WTC11 (cell line): Measurements from ENCODE around the gene KRTAP20-3. TPM values are rescaled to one million over a fixed set of nuclear protein-coding genes. Genes with fewer than 3 reads are reported as not detected.

ENCODE experiments used
- ATAC-seq: fragments of 200-7000 bp; cut with Tn5 transposase; 2 replicates; pipeline ENCODE4 v1.10.0; 2021; ENCODE audit warnings: mild to moderate bottlenecking, moderate library complexity
- CTCF ChIA-PET: fragments of 300-600 bp; sonication (Branson Sonifier 250); formaldehyde crosslinking; loops from one replicate; lab custom pipeline; 2021; ENCODE audit warnings: antibody characterized with exemption; lab: Charles Lee
- POLR2A ChIA-PET: fragments of 350-600 bp; sonication (Branson Sonifier 250); formaldehyde crosslinking; loops from one replicate; lab custom pipeline; 2021; ENCODE audit warnings: antibody characterized with exemption; lab: Charles Lee
- DNase-seq: peaks from one replicate; pipeline ENCODE4 v3.0.0; 2021; ENCODE audit warnings: low spot score
- H3K27ac Mint-ChIP-seq: 2 replicates; pipeline ENCODE4 v1.8.0; 2021; ENCODE audit warnings: mixed read lengths
- H3K27me3 Mint-ChIP-seq: 2 replicates; pipeline ENCODE4 v1.8.0; 2021; ENCODE audit warnings: low read depth, mild to moderate bottlenecking, moderate library complexity, mixed read lengths
- H3K36me3 Mint-ChIP-seq: 2 replicates; pipeline ENCODE4 v1.8.0; 2021; ENCODE audit warnings: mixed read lengths
- H3K4me1 Mint-ChIP-seq: 2 replicates; pipeline ENCODE4 v1.8.0; 2022; ENCODE audit warnings: mixed read lengths
- H3K4me3 Mint-ChIP-seq: 2 replicates; pipeline ENCODE4 v1.8.0; 2021; ENCODE audit warnings: mild to moderate bottlenecking, moderate library complexity, mixed read lengths
- H3K9me3 Mint-ChIP-seq: 2 replicates; pipeline ENCODE4 v1.8.0; 2021; ENCODE audit warnings: mixed read lengths
- ATF1 ChIP-seq: sonication (generic); formaldehyde crosslinking; IDR thresholded peaks from 2 replicates; pipeline ENCODE4 v1.8.1; 2023; ENCODE audit warnings: mild to moderate bottlenecking, moderate library complexity, missing genetic modification reagents
- CBFB ChIP-seq: sonication (generic); formaldehyde crosslinking; IDR thresholded peaks from 2 replicates; pipeline ENCODE4 v1.8.1; 2022; ENCODE audit warnings: mild to moderate bottlenecking, low read depth, missing genetic modification reagents
- EMX1 ChIP-seq: fragments of 250-450 bp; sonication (Bioruptor Pico); IDR thresholded peaks from 2 replicates; pipeline ENCODE4 v1.8.0; 2021; ENCODE audit warnings: mild to moderate bottlenecking
- ESRRA ChIP-seq: sonication (generic); formaldehyde crosslinking; IDR thresholded peaks from 2 replicates; pipeline ENCODE4 v1.8.1; 2022; ENCODE audit warnings: mild to moderate bottlenecking, missing genetic modification reagents, borderline replicate concordance
- FOXJ3 ChIP-seq: sonication (generic); formaldehyde crosslinking; IDR thresholded peaks from 2 replicates; pipeline ENCODE4 v1.9.0; 2021; ENCODE audit warnings: missing genetic modification reagents, mild to moderate bottlenecking, borderline replicate concordance
- GRHL2 ChIP-seq: fragments of 250-450 bp; sonication (Bioruptor Pico); IDR thresholded peaks from 2 replicates; pipeline ENCODE4 v1.8.0; 2022; ENCODE audit warnings: mild to moderate bottlenecking, moderate library complexity; ENCODE audit not compliant: insufficient replicate concordance, severe bottlenecking
- IRF2 ChIP-seq: sonication (generic); formaldehyde crosslinking; IDR thresholded peaks from 2 replicates; pipeline ENCODE4 v1.8.0; 2022; ENCODE audit warnings: low read depth, missing genetic modification reagents, borderline replicate concordance
- JAZF1 ChIP-seq: fragments of 250-450 bp; sonication (Bioruptor Pico); IDR thresholded peaks from 2 replicates; pipeline ENCODE4 v1.9.0; 2021; ENCODE audit warnings: moderate library complexity, mild to moderate bottlenecking, inconsistent platforms
- KAT7 ChIP-seq: sonication (generic); formaldehyde crosslinking; IDR thresholded peaks from 2 replicates; pipeline ENCODE4 v1.8.1; 2023; ENCODE audit warnings: missing genetic modification reagents, mild to moderate bottlenecking, borderline replicate concordance
- MXD4 ChIP-seq: fragments of 250-450 bp; sonication (Bioruptor Pico); IDR thresholded peaks from 2 replicates; pipeline ENCODE4 v1.8.0; 2021; ENCODE audit warnings: mild to moderate bottlenecking, moderate library complexity, borderline replicate concordance
- NFYB ChIP-seq: sonication (generic); formaldehyde crosslinking; conservative IDR thresholded peaks from 2 replicates; pipeline ENCODE4 v1.8.0; 2022; ENCODE audit warnings: low read depth, missing genetic modification reagents
- SMAD3 ChIP-seq: sonication (generic); formaldehyde crosslinking; IDR thresholded peaks from 2 replicates; pipeline ENCODE4 v1.8.0; 2022; ENCODE audit warnings: missing genetic modification reagents, mild to moderate bottlenecking, borderline replicate concordance
- TP53 ChIP-seq: sonication (generic); formaldehyde crosslinking; IDR thresholded peaks from 2 replicates; pipeline ENCODE4 v1.8.1; 2023; ENCODE audit warnings: mild to moderate bottlenecking, missing genetic modification reagents
- ZNF138 ChIP-seq: sonication (generic); formaldehyde crosslinking; conservative IDR thresholded peaks from 2 replicates; pipeline ENCODE4 v1.8.1; 2022; ENCODE audit warnings: mild to moderate bottlenecking, moderate library complexity, missing genetic modification reagents
- ZNF416 ChIP-seq: fragments of 250-450 bp; sonication (Bioruptor Pico); IDR thresholded peaks from 2 replicates; pipeline ENCODE4 v1.9.0; 2021; ENCODE audit warnings: mild to moderate bottlenecking, inconsistent platforms
- ZNF671 ChIP-seq: fragments of 250-450 bp; sonication (Bioruptor Pico); IDR thresholded peaks from 2 replicates; pipeline ENCODE4 v1.8.0; 2021; ENCODE audit warnings: mild to moderate bottlenecking
- total RNA-seq: library from RNA; stranded (reverse); gene quantifications from 3 replicates; pipeline ENCODE4 v1.2.3, GENCODE V29; 2021
- TF ChIP-seq, protein P1 (sequence below): fragments of 250-450 bp; sonication (Bioruptor Pico); conservative IDR thresholded peaks from 2 replicates; pipeline ENCODE4 v1.9.0; 2021; ENCODE audit warnings: mild to moderate bottlenecking
- TF ChIP-seq, protein P2 (sequence below): sonication (generic); formaldehyde crosslinking; IDR thresholded peaks from 2 replicates; pipeline ENCODE4 v1.8.1; 2022; ENCODE audit warnings: missing genetic modification reagents, borderline replicate concordance
- TF ChIP-seq, protein P3 (sequence below): sonication (generic); formaldehyde crosslinking; IDR thresholded peaks from 2 replicates; pipeline ENCODE4 v1.8.1; 2023; ENCODE audit warnings: mild to moderate bottlenecking, missing genetic modification reagents
- TF ChIP-seq, protein P4 (sequence below): fragments of 250-450 bp; sonication (Bioruptor Pico); IDR thresholded peaks from 2 replicates; pipeline ENCODE4 v2.1.2; 2022; ENCODE audit warnings: mild to moderate bottlenecking, moderate library complexity
- TF ChIP-seq, protein P5 (sequence below): sonication (generic); formaldehyde crosslinking; IDR thresholded peaks from 2 replicates; pipeline ENCODE4 v1.8.0; 2023; ENCODE audit warnings: missing genetic modification reagents
- TF ChIP-seq, protein P6 (sequence below): sonication (generic); formaldehyde crosslinking; conservative IDR thresholded peaks from 2 replicates; pipeline ENCODE4 v1.8.1; 2022; ENCODE audit warnings: mild to moderate bottlenecking, missing genetic modification reagents
- TF ChIP-seq, protein P7 (sequence below): sonication (generic); formaldehyde crosslinking; IDR thresholded peaks from 2 replicates; pipeline ENCODE4 v1.8.0; 2022; ENCODE audit warnings: mild to moderate bottlenecking, missing genetic modification reagents

Gene KRTAP20-3
- total RNA-seq, 1 experiment from 2014 or later = not detected

DNA sequence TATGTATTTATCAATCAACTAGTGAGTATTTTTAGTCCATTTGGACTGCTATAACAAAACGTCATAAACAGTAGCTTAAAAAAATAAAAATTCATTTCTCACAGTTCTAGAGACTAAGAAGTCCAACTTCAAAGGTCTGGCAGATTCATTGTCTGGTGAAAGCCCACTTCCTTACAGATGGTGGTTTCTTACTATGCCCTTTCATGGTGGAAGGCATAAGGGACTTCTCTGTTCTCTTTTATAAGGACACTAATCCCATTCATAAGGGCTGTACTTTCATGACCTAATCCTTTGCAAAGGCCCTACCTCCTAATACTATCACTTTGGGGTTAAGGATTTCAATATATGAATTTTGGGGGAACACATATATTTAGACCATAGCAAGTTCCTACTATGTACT is 37.9 kb downstream of the KRTAP20-3 start (continued):
- TF ChIP-seq, protein P1, sequence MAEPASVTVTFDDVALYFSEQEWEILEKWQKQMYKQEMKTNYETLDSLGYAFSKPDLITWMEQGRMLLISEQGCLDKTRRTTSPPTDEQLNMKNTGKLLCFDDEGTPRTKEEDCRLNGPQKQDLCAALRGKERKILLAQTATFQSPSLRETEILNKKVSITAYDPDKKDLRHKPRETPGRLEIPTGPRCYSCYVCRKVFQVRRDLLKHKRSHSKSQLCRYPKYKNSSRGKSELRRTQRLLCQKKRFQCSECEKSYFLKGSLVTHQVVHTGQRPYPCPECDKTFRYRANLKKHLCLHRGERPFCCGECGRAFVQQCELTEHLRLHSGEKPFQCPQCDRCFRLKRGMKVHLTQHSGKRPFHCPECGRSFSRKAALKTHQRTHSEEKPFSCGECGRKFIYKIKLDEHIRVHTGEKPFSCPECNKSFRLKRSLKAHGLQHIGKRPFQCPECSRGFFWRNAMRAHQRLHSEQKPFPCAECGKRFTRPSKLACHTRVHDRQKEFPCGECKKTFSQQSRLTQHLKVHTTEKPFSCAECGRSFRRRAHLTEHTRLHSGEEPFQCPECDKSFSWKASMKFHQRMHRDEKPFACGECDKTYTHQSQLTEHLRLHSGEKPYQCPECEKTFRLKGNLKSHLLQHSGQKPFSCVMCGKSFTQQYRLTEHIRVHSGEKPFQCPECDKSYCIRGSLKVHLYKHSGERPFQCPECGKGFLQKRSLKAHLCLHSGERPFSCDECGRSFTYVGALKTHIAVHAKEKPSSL = no peak
- no peak for TF ChIP-seq ZNF416
- TF ChIP-seq TP53 = no peak
- no peak for TF ChIP-seq ATF1 (CRISPR knock-in tag)
- TF ChIP-seq, all 79 proteins: peak for 0

DNA sequence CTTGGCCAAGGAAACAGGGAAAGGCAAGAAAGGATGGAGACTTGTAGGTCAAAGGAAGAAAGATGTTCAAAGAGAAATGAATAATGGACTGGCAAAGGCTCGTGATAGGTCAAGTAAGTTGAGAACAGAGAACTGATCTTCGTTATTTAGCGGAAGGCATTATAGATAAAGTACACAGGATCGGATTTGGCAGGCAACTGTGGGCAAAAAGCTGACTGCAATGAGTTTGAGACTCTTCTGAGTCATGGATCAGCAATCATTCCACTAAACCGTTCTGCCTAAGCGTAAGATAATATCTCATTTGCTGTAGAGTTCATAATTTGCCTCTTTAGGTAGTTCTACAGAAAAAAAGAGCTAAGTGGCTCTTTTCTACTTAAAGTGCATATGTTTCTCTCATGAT is 41.8 kb downstream of the KRTAP20-3 start:
- DNase-seq = no peak
- TF ChIP-seq GRHL2 (CRISPR knock-in tag) (no peak), EMX1 (CRISPR knock-in tag) (no peak)
- H3K27me3 Mint-ChIP-seq = no peaks in the 10 kb centered on the region; the same call in 1 of the 2 replicates
- no peaks in the 10 kb centered on the region for H3K36me3 Mint-ChIP-seq
- H3K4me1 Mint-ChIP-seq = peaks cover 2% of the 10 kb centered on the region
- no peak overlapping the region for H3K27ac Mint-ChIP-seq
- no peak overlapping the region for H3K4me3 Mint-ChIP-seq
- ChIA-PET CTCF (interaction anchor here (1.2 kb wide), 1 partner anchor 30 kb away, joined by 4 read pairs; no protein-coding TSS in a partner anchor), POLR2A (no interaction called here)
- peaks cover 3% of the 10 kb centered on the region; the same call in 1 of the 2 replicates for H3K9me3 Mint-ChIP-seq
- ATAC-seq = no peak

DNA sequence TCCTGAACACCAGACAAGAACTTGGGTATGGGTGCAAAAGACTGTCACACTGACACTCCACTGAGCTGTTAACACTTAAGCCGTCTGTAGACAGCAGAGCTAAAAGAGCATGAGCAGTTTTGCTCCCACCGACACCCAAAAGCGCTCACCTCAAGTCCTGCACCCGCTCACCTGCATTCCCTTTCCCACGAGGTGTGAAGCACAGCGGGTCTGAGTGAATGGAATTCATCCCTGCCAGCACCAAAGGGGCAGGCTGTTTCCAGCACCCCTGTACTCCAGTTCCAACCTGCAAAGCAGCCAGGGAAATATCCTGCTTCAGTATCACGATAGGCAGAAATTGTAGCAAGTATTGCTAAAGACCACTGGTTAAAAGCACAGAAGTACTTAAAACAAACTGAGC is 47.2 kb downstream of the KRTAP20-3 start:
- Mint-ChIP-seq H3K9me3 (peaks cover 3% of the 10 kb centered on the region; the same call in 1 of the 2 replicates), H3K36me3 (no peaks in the 10 kb centered on the region), H3K27me3 (no peaks in the 10 kb centered on the region; the same call in 1 of the 2 replicates), H3K4me1 (peaks cover 13% of the 10 kb centered on the region)
- POLR2A ChIA-PET = no interaction called here
- DNase-seq (peak; percentile 15), ATAC-seq (peak; percentile 60)
- no peak for TF ChIP-seq ZNF138 (CRISPR knock-in tag)
- TF ChIP-seq CBFB = no peak
- TF ChIP-seq, protein P2, sequence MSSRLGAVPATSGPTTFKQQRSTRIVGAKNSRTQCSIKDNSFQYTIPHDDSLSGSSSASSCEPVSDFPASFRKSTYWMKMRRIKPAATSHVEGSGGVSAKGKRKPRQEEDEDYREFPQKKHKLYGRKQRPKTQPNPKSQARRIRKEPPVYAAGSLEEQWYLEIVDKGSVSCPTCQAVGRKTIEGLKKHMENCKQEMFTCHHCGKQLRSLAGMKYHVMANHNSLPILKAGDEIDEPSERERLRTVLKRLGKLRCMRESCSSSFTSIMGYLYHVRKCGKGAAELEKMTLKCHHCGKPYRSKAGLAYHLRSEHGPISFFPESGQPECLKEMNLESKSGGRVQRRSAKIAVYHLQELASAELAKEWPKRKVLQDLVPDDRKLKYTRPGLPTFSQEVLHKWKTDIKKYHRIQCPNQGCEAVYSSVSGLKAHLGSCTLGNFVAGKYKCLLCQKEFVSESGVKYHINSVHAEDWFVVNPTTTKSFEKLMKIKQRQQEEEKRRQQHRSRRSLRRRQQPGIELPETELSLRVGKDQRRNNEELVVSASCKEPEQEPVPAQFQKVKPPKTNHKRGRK (CRISPR knock-in tag) = no peak
- no peak for TF ChIP-seq FOXJ3 (CRISPR knock-in tag)
- TF ChIP-seq, protein P3, sequence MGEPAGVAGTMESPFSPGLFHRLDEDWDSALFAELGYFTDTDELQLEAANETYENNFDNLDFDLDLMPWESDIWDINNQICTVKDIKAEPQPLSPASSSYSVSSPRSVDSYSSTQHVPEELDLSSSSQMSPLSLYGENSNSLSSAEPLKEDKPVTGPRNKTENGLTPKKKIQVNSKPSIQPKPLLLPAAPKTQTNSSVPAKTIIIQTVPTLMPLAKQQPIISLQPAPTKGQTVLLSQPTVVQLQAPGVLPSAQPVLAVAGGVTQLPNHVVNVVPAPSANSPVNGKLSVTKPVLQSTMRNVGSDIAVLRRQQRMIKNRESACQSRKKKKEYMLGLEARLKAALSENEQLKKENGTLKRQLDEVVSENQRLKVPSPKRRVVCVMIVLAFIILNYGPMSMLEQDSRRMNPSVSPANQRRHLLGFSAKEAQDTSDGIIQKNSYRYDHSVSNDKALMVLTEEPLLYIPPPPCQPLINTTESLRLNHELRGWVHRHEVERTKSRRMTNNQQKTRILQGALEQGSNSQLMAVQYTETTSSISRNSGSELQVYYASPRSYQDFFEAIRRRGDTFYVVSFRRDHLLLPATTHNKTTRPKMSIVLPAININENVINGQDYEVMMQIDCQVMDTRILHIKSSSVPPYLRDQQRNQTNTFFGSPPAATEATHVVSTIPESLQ = no peak
- no peak for TF ChIP-seq IRF2 (CRISPR knock-in tag)
- TF ChIP-seq, protein P4, sequence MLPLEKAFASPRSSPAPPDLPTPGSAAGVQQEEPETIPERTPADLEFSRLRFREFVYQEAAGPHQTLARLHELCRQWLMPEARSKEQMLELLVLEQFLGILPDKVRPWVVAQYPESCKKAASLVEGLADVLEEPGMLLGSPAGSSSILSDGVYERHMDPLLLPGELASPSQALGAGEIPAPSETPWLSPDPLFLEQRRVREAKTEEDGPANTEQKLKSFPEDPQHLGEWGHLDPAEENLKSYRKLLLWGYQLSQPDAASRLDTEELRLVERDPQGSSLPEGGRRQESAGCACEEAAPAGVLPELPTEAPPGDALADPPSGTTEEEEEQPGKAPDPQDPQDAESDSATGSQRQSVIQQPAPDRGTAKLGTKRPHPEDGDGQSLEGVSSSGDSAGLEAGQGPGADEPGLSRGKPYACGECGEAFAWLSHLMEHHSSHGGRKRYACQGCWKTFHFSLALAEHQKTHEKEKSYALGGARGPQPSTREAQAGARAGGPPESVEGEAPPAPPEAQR = no peak
- TF ChIP-seq MXD4 (CRISPR knock-in tag) = no peak
- TF ChIP-seq, protein P5, sequence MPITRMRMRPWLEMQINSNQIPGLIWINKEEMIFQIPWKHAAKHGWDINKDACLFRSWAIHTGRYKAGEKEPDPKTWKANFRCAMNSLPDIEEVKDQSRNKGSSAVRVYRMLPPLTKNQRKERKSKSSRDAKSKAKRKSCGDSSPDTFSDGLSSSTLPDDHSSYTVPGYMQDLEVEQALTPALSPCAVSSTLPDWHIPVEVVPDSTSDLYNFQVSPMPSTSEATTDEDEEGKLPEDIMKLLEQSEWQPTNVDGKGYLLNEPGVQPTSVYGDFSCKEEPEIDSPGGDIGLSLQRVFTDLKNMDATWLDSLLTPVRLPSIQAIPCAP (CRISPR knock-in tag) = no peak
- no peak for TF ChIP-seq NFYB (CRISPR knock-in tag)
- TF ChIP-seq KAT7 (CRISPR knock-in tag) = no peak
- TF ChIP-seq ZNF671 = no peak
- TF ChIP-seq, protein P6, sequence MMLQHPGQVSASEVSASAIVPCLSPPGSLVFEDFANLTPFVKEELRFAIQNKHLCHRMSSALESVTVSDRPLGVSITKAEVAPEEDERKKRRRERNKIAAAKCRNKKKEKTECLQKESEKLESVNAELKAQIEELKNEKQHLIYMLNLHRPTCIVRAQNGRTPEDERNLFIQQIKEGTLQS (CRISPR knock-in tag) = no peak
- no peak for TF ChIP-seq ESRRA (CRISPR knock-in tag)
- TF ChIP-seq, protein P7, sequence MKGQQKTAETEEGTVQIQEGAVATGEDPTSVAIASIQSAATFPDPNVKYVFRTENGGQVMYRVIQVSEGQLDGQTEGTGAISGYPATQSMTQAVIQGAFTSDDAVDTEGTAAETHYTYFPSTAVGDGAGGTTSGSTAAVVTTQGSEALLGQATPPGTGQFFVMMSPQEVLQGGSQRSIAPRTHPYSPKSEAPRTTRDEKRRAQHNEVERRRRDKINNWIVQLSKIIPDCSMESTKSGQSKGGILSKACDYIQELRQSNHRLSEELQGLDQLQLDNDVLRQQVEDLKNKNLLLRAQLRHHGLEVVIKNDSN (CRISPR knock-in tag) = no peak
- TF ChIP-seq JAZF1 (CRISPR knock-in tag) = no peak
- no peak for TF ChIP-seq SMAD3
- TF ChIP-seq, all 79 proteins: peak for 0
- H3K27ac Mint-ChIP-seq = no peak overlapping the region
- CTCF ChIA-PET = no interaction called here
- no peak overlapping the region for H3K4me3 Mint-ChIP-seq
